NCI-H2196 (cell line): ENCODE results near the gene ADGRE3.
"Not testable (repeated sequence)": the region's sequence is repeated elsewhere in the genome, so short reads cannot be mapped to it uniquely, and the experiment has no call there.

Experiments used
- DNase-seq: peaks from one replicate; lab custom pipeline; 2025; ENCODE audit not compliant: unreplicated experiment; lab: John Stamatoyannopoulos, UW

ADGRE3 gene

DNA sequence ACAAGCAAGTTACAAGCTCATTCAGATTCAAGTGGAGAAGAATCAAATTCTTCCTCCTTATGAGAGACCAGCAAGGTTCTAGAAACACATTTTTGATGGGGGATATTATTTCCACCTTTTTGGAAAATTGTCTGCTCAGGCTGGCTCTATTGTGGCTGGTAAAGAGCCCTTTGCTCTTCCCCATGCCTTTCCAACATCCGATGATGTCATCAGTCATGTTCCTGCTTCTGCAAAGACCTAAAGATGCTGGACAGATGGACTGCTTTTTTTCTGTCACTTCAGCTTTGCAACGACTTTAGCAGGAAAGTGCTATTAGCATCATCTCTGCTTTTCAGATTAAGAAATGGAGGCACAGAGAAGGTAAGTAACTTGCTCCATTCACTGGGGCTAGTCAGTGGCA is 4.2 kb downstream of the ADGRE3 start:
- no peak for DNase-seq

DNA sequence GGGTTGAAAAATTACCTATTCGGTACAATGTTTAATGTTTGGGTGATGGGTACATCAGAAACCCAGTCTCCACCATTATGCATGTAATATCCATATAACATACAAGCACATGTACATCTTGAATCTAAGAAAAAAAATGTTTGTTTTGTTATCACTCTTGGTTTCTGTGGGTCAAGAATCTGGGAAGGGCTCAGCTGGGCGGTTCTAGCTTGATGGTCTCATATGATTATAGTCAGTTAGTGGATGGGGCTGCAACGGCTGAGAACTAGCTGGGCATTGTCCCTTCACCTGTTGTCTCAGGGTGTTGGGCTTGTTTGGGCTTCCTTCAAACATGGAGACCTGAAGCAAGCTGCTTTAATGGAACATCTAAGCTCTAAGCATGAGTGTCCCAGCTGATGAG is 4.7 kb downstream of the ADGRE3 start:
- no peak for DNase-seq

- DNase-seq = no peak
These were observed 13.2 kb downstream of the ADGRE3 start for GRCh38 chr19:14661372-14661924.

- DNase-seq = no peak
These were observed 14.7 kb downstream of the ADGRE3 start for GRCh38 chr19:14659874-14660489.

GRCh38 chr19:14655726-14656125 is 18.9 kb downstream of the ADGRE3 start:
- no peak for DNase-seq

DNA sequence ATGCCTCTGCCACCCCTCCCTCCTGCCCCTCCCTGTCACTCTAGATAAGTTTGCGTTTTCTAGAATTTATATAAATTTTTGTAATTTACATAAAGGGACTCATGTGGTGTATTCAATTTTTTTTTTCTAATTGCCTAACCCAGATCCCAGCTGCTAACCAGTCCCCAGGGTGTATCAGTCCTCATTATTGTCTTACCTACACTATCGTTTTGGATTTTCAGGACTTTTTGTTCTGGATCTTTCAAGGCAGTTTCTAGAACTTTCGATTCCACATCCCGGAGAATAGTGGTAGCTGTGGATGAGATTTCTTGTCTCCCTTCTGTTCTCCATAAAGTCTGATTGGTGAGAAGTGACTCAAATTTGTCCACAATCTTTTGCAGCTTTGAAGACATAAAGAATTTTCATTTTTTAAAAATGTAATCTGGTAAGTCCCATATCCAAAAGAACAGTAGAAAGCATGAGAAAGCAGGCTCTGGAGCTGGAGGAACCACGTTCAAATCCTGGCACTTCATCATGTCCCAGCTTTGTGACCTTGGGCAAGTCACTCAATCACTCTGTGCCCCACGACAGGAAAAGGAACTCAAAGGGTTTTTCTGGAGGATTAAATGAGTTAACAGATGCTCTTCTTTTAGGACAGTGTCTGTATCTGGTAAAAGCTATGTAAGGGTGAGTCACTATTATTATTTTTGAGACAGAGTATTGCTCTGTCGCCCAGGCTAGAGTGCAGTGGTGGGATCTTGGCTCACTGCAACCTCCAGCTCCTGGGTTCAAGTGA is 19.7 kb downstream of the ADGRE3 start:
- no peak for DNase-seq

DNA sequence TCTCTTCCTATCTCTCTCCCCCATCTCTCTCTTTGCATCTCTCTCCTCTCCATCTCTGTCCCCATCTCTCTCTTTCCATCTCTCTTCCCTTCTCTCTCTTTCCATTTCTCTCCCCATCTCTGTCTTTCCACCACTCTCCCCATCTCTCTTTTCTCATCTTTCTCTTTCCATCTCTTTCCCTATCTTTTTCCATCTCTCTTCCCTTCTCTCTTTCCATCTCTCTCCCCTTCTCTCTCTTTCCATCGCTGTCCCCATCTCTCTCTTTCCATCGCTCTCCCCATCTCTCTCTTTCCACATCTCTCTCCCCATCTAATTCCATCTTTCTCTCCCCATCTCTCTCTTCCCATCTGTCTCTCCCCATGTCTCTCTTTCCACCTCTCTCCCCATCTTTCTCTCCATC is 24.5 kb downstream of the ADGRE3 start:
- DNase-seq = no peak

DNA sequence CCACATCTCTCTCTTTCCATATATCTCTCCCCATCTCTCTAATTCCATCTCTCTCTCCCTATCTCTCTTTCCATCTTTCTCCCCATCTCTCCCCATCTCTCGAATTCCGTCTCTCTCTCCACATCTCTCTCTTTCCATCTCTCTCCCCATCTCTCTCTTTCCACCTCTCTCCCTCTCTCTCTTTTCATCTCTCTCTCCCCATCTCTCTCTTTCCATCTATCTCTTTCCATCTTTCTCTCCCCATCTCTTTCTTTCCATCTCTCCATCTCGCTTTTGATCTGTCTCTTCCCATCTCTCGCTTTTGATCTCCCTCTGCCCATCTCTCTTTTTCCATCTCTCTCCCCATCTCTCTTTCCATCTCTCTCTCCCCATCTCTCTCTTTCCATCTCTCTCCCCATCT is 25.6 kb downstream of the ADGRE3 start:
- DNase-seq = no peak

- no peak for DNase-seq
These were observed 26.1 kb downstream of the ADGRE3 start for GRCh38 chr19:14648506-14648905.

DNA sequence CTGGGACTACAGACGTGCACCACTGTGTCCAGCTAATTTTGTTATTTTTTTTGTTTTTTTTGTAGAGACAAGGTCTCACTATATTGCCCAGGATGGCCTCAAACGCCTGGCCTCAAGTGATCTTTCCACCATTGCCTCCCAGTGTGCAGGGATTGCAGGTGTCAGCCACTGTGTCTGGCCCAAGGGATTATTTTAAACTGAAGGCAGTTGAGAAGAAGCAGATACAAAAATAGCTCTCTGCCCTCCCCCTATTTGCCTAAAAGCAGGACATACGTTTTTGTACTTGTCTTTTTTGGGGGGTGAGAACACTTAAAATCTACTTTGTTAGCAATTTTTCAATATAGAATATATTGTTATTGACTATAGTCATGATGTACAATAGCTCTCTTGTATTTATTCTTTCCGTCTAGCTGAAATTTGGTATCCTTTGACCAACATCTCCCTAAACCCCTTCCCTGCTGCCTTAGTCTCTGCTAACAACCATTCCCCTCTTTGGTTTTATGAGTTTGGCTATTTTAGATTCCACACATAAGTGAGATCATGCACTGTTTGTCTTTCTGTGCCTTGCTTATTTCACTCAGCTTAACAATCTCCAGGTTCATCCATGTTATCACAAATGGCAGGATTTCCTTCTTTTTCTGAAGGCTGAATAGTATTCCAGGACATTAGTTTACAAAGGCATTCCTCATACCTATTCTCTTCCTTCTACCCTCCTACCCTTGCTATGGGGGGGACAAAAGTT is 34.9 kb downstream of the ADGRE3 start:
- no peak for DNase-seq

- no peak for DNase-seq
These were observed 42.4 kb downstream of the ADGRE3 start for GRCh38 chr19:14632286-14632685.

DNA sequence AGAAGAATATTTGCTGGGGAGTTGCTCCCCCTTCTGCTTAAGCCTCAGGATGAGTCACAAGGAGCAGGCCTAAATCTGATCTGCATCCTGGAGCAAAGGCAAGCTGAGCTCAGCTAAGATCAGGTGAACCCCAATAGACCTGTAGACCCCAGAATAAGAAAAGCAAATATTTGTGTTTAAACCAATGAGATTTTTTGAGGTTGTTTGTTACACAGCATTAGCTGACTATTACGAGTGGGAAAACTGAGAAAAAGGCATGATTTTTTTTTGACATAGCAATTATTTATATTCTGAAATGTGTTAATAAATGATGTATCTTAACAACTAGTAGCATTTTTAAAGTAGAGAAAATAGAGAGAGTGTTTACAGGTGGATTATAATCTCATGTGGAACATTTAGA is 45.1 kb downstream of the ADGRE3 start:
- no peak for DNase-seq

- DNase-seq = not testable (repeated sequence)
These were observed 50.2 kb downstream of the ADGRE3 start for GRCh38 chr19:14624491-14624890.

GRCh38 chr19:14619404-14619803 is 55.2 kb downstream of the ADGRE3 start:
- DNase-seq = no peak

DNA sequence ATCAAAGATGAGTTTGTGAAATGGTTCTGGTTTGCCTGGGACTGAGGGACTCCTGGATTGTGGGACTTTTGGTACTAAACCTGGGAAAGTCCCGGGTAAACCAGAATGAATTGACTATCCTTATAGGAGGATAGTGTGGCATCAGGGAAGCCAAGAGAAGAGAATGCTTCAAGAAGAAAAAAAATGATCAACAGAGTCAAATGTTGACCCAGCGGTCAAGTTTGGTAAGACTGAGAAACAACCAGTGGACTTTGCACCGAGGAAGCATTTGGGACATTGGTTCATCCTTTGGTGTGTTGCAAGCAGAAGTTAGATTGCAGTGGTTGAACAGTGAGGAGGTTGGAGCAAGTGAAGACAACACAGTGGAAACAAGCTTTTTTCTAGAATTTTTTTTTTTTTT is 58.2 kb downstream of the ADGRE3 start:
- DNase-seq = no peak

DNA sequence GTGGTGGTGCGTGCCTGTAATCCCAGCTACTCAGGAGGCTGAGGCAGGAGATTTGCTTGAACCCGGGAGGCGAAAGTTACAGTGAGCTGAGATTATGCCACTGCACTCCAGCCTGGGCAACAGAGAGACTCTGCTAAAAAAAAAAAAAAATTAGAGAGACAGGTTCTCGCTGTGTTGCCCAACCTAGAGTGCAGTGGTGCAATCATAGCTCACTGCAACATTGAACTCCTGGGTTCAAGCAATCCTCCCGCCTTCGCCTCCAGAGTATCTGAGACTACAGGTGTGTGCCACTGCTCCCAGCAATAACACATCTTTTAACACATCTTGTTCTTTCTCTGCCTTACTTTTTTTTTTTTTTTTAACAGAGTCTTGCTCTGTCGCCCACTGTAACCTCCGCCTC is 59.0 kb downstream of the ADGRE3 start:
- DNase-seq = no peak

DNA sequence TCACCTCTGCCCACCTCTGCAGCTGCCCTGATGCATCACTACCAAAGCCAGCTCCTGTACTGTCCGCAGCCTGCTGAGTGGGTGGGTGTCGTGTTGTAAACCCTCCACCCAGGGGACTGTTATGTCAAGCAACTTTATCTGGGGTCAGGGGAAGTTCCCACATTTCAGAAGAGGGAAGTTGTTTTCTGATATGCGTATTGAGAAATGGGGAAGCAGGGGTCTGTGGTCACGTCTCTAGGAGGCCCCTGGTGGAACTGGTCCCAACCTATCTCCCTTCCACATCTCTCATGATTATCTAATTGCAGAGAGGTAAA is 60.6 kb downstream of the ADGRE3 start:
- DNase-seq = no peak

DNA sequence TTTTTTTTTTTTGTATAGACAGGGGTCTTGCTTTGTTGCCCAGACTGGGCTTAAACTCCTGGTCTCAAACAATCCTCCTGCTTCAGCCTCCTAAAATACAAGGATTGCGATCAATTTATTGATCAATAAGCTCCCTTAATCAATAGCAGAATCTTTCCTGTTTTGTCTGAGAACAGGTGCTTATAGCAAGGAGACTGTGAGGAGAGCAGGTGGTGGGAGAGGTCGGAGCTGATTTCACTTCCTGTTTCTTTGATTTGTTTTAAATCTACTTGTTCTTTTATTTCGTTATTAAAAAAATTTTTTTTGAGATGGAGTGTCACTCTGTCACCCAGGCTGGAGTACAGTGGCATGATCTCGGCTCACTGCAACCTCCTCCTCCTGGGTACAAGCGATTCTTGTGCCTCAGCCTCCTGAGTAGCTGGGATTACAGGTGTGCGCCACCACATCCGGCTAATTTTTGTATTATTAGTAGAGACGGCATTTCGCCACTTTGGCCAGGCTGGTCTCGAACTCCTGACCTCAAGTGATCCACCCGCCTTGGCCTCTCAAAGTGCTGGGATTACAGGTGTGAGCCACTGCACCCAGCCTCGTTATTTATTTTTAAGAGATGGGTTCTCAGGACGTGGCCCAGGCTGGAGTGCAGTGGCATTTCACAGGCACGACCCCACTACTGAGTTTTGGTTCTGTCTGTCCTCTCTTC is 61.1 kb downstream of the ADGRE3 start:
- not testable (repeated sequence) for DNase-seq

- DNase-seq = no peak
These were observed 62.0 kb downstream of the ADGRE3 start for GRCh38 chr19:14612657-14613056.

DNA sequence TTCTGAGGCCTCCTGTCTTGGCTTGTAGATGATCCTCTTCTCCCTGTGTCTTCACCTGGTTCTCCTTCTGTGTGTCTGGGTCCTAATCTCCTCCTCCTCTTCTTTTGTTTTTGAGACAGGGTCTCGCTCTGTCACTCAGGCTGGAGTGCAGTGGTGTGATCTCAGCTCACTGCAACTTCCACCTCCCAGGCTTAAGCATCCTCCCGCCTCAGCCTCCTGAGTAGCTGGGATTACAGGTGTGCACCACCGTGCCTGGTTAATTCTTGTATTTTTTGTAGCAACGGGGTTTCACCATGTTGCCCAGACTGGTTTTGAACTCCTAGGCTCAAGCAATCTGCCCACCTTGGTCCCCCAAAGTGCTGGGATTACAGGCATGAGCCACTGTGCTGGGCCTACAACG is 62.4 kb downstream of the ADGRE3 start:
- not testable (repeated sequence) for DNase-seq

DNA sequence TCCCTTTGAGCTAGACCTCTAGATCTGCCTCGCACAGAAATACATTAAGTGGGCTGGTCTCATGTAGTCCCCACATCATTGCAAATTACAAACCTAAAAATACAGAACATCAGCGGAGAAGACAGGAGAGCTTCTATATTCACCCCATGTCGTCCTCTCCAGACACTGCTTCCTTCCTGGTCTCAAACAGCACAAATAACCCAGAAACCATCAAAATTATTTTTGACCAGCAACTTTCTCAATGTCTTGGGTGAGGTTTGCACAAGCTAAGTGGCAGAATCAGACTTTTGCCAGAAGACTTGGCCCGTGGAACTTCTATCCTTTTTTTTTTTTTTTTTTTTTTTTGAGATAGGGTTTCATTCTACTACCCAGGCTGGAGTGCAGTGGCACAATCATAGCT is 63.6 kb downstream of the ADGRE3 start:
- DNase-seq = no peak
